NCI-H226 (cell line): ENCODE data around the gene TEX38.
A peak's percentile ranks its signal among the peaks of the same experiment; 100 is the strongest.
"Not testable (repeated sequence)": the region's sequence is repeated elsewhere in the genome, so short reads cannot be mapped to it uniquely, and the experiment has no call there.

Source experiments
- DNase-seq: peaks from one replicate; pipeline ENCODE4 v3.0.0-alpha.2; 2015

Gene TEX38

GRCh38 chr1:46671554-46671953 lies at the start of gene TEX38:
TEX38 (plus strand) TSS chr1:46671854; CDS start chr1:46671935, 81 bp downstream.
- no peak for DNase-seq

DNA sequence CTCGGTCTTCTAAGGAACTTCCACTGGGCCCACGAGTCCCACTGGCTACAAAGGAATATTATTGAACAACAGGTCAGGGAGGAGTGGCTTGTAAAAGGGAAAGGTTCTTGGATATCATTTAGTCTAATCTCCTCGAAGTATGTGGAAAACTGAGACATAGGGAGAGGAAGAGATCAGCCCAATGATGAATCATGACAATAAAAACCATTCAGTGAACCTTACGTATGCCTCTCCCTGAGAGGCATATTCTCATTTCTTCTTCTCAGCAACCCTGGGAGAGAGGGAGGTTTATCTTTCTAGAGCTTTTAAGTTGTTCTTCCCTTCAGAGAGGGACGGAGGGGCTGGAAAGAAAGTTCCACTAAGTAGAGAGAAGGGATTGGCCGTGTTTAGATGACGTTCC lies 49.7 kb upstream of the TEX38 start:
- DNase-seq = no peak

- no peak for DNase-seq
Observed at GRCh38 chr1:46622344-46622743, 49.3 kb upstream of the TEX38 start.

DNA sequence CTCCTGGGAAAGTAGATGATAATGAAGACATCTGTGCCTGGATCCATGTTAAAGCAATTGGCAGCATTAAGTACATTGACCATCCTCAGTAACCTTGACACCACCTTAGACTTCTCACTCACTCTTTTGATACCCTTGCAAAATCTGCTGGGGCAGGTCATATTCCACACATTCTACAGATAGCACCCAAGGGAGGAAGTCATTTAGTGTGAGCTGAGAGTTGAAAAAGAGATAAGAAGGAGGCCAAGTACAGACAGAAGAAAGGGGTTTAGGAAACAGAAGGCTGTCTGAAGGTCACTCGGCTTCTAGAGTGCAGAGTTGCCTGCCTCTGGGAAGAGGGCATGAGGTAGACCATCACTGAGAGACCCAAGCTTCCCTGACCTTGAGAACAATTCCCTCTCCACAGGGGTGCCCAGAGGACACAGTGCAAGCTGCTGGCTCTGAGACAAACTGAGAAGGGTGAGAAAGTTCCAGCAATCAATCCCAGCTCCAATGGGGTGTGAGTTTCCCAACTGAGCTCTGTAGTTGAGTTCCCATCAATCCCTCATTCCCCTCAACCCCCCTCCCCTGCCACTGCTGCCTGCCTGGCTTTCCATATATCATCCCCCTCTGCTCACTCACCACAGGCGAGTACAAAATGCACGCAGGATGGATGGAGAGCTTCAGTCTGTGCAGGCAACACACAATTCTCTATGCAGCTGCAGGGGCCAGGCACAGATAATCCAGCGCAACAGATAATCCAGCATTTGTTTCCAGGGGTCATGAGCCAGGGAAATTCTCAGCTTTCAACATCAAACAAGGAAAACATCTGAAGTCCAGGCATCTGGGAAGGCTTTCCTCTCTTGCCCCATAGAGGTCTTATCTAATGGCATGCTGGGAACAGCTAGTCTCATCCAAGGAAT lies 47.7 kb upstream of the TEX38 start:
- peak; percentile 31 for DNase-seq

- DNase-seq = no peak
Observed at GRCh38 chr1:46630719-46631118, 40.9 kb upstream of the TEX38 start.

- DNase-seq = no peak
Observed at GRCh38 chr1:46635205-46635604, 36.4 kb upstream of the TEX38 start.

GRCh38 chr1:46637444-46638083 lies 34.1 kb upstream of the TEX38 start:
- no peak for DNase-seq

GRCh38 chr1:46638921-46639320 lies 32.7 kb upstream of the TEX38 start:
- DNase-seq = no peak

GRCh38 chr1:46639547-46639946 lies 32.1 kb upstream of the TEX38 start:
- DNase-seq = no peak

DNA sequence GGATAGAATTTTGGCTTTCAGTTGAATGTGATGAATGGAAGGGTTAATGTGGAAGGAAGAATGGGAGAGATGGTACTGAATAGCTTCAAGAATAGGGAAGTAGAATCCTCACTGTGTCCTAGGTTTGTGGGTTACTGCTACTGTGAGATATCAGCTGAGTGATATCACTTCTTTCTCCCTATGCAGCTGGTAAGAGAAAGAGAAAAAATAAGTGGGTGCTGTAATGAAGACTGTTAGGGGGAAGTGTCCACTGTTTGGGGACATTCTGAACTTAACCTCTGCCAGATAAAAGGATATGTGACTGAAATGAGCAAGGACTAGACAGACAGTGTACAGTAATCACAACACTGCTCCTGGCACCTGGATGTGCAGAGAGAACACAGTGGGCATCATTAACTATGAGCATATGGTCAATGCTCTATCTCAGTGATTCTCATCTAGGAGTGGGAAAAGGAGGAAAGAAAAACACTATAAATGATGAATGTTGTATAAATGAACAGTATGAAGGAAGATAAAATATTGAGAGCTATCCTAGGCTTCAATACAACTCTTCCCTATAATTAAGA lies 29.5 kb upstream of the TEX38 start:
- no peak for DNase-seq

DNA sequence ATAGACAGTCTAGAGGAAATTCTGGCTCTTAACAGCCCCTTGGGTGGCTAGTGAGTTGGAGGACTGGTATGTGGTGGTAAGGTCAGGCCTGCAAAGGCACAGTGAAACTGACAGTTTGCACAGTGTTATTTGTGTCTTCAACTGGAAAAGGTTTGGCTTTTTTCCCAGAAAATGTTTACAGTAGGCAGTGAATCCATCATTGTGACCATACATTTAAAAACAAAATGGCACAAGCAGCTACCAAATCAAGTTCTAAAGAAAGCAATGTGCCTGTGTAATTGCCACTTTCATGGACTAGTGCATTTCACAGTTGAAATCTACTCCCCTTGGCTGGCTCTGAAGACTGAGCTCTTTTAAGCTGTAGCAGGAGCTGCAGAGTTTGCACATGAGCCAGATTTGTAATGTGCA lies 28.3 kb upstream of the TEX38 start:
- peak; percentile 82 for DNase-seq

DNA sequence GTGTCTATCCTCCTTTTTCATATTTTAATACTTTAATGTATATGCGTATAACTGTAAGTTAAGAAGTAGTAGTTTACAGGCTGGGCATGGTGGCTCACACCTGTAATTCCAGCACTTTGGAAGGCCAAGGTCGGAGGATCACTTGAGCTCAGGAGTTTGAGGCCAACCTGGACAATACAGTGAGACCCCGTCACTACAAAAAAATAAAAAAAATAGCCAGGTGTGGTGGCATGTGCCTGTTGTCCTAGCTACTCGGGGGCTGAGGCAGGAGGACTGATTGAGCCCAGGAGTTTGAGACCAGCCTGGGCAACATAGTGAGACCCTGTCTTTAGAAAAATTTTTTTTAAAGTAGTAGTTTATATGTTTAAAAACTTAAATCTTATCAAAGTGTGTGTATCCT lies 25.8 kb upstream of the TEX38 start:
- no peak for DNase-seq

DNA sequence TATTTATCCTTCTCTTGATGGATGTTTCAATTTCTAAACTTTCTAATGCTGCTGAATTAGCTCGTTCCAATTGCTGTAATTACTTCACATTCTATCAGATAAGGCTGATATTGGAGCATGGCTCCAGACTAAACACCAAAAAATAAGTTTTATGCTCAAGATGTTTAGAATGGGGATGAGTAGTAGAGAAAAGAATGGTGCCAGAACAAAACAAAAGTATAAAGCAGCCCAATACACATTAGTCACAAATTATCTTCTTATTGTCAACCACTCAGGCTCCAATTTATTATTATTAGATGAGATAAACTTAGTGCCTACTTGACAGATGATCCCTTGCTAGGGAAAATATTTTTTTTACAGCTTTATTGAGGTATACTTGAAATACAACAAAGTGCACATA lies 25.3 kb upstream of the TEX38 start:
- DNase-seq = peak; percentile 12

- peak; percentile 58 for DNase-seq
Observed at GRCh38 chr1:46646844-46647243, 24.8 kb upstream of the TEX38 start.

DNA sequence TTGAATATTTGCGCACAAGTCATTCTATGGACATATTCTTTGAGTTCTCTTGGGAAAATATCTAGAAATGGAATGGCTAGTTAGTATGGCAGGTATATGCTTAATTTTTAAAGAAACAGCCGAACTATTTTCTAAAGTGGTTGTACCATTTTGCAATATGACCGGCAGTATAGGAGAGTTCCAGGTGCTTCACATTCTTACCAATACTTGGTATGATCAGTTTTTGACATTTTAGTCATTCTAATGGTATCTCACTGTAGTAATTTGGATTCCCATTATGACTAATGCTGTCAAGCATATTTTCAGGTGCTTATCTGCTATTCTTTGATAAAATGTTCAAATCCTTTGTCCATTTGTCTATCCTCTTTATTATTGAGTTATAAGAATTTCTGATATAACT lies 24.0 kb upstream of the TEX38 start:
- peak; percentile 38 for DNase-seq

DNA sequence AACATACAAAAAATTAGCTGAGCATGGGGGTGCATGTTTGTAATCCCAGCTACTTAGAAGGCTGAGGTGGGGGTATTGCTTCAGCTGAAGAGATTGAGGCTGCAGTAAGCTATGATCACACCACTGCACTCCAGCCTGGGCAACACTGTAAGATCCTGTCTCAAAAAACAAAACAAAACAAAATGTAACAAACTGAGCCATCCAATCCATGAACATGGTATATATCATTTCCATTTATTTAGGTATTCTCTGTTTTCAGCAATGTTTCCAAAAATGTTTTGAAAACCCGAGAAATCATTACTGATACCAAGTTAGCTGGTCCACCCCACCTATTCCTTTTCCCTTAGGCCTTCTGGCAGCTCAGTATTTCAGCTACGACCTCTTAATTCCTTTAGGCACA lies 21.9 kb upstream of the TEX38 start:
- DNase-seq = no peak

- no peak for DNase-seq
Observed at GRCh38 chr1:46650491-46650890, 21.2 kb upstream of the TEX38 start.

DNA sequence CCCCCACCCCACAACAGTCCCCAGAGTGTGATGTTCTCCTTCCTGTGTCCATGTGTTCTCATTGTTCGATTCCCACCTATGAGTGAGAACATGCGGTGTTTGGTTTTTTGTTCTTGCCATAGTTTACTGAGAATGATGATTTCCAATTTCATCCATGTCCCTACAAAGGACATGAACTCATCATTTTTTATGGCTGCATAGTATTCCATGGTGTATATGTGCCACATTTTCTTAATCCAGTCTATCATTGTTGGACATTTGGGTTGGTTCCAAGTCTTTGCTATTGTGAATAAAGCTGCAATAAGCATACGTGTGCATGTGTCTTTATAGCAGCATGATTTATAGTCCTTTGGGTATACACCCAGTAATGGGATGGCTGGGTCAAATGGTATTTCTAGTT lies 20.5 kb upstream of the TEX38 start:
- not testable (repeated sequence) for DNase-seq

GRCh38 chr1:46652321-46653100 lies 19.1 kb upstream of the TEX38 start:
- DNase-seq = no peak

- no peak for DNase-seq
Observed at GRCh38 chr1:46653405-46653958, 18.2 kb upstream of the TEX38 start.

- no peak for DNase-seq
Observed at GRCh38 chr1:46654012-46654411, 17.6 kb upstream of the TEX38 start.

GRCh38 chr1:46654698-46655097 lies 17.0 kb upstream of the TEX38 start:
- DNase-seq = not testable (repeated sequence)

GRCh38 chr1:46655848-46656247 lies 15.8 kb upstream of the TEX38 start:
- DNase-seq = no peak
